Measurements from ENCODE around the gene GALK1.
"Not testable (repeated sequence)": the region's sequence is repeated elsewhere in the genome, so short reads cannot be mapped to it uniquely, and the experiment has no call there.

The GALK1 gene

DNA sequence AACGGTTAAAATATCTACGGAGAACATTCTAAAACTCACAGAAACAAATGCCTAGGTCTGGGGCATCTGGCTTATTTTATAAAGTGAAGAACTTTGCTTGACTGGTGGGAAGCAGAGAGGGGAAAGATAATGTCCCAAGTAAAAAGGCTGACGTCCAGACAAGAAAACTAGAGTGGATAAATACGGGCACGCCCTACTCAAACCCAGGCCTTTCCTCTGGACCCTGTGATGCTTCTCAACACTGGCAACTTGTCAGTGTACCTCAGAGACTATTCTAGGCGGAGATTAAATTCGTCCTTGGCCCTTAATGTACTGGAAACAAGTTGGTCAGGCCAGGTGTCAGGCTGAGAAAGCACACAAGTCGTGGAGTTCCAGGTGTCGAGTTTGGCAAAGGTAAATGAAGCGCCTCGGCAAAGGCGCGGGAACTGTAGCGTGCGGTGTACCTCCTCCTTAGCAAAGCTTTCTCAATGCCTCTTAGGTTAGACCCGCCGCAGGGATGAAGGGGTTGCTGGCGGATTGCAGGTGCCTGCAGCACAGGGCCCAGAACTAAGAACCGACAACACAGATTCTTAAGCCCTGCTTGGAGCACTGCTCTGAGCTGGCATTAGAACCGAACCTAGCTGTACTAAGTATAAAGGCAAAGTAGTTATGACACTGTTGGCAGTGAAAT lies 18.9 kb upstream of the GALK1 start:
- peak; percentile 15 for DNase-seq

GRCh38 chr17:75783069-75783783 lies 18.2 kb upstream of the GALK1 start:
- no peak for DNase-seq

DNA sequence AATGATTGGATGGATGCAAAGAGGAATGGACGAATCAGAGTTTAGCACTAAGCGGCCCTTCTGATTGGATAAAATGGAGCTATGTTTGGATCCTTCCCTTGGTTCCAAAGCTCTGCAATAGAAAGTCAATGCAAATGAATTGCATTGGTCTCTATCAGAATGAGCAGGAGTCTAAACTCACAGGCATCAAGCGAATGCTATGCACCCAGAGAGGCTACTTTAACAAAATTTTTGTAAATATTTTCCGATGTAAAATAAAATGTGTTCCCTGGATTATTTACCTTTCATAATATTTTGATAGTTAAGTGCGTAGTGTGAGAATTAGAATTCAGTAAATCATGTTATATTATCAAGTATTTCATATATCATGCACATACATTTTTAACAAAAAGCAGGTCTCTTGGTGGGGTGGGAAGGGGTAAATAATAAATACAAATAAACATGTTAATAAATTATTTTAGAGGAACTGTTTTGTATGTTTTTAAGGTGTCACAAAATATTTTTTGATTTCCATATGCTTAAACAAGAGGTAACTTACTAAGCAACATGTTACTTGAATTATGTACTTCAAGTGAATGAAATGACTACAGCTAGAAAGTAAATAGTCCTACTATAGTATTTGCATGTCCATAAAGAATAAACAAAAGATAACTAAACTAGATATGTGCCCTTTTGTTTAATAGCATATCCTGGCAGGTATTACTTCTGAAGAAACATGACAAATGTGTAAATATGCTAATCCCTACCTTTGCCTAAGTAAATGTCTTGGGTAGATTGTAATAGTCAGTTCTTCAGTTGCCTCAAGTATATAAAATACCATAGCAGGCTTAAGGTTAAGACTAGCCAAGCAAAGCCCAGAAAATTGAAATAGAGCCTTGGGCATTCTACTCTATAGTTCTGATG lies 15.2 kb upstream of the GALK1 start:
- no peak for DNase-seq

GRCh38 chr17:75779250-75779986 lies 14.4 kb upstream of the GALK1 start:
- DNase-seq, result peak; percentile 94

GRCh38 chr17:75778861-75779249 lies 13.9 kb upstream of the GALK1 start:
- DNase-seq, result no peak

DNA sequence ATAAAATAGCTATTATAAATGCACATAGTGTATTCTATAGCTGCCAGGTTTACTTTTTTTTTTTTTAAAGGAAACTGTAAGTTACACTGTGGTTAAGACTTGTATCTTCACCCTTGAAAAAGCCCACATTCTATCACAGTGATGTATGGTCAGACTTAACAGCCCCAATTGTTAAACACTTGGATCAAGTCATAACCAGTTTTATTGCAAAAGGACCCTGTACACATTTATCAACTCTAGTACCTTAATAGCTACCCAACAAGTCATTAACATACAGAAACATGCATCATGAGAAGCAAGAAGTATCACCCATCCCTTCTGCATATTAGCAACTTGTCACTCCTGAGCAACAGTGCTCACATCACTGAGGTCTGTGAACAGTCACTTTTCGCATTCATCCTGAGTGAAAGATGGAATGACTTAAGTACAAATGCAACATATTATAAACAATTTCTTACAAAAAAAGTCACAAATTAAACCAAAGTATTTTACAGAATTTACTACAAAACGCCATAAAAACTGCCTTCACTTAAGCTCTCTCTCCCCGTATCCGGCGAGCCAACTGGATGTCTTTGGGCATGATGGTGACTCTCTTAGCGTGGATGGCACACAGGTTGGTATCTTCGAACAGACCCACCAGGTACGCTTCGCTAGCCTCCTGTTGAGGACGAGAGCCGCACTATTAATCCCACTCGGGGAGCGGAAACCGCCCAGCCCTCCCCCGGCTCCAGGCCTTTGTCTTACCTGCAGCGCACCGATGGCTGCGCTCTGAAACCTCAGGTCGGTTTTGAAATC lies 13.3 kb upstream of the GALK1 start:
- DNase-seq, result not testable (repeated sequence)

GRCh38 chr17:75777296-75777922 lies 12.4 kb upstream of the GALK1 start:
- DNase-seq, result no peak

GRCh38 chr17:75776386-75777295 lies 11.6 kb upstream of the GALK1 start:
- DNase-seq, result no peak

- DNase-seq, result no peak
Measured at GRCh38 chr17:75774991-75775668, 10.1 kb upstream of the GALK1 start.

- DNase-seq, result no peak
Measured at GRCh38 chr17:75774471-75774990, 9.5 kb upstream of the GALK1 start.

DNA sequence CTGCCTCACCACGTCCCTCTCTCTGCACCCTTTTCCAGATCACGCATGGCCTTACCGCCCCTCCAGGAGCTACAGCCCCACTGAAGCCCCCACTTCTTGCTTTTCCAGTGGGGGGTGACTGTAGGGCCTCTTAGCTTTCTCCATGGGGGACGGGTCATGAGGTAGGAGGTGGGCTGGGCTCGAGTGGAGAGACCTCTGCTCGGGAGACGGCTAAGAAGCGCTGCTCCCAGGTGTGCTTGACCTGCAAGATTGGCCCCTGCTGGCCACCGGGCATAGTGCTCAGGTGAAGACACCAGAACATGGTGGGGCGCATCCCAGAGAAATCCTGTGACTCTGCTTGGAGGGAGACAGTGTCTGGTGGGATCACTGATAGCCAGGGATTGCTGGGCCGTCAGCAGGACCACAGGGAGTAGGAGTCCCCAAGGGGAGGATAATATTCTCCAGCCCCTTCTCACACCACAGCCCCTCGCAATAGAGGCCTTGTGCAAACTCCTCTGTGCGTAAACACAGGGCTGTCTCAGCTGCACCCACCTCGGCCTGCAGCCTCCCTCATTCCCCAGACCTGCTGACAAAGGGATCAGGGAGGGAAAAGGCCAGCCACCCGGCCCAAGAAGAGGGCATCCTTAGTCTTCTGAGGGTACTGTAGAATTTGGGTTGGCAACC lies 8.9 kb upstream of the GALK1 start:
- DNase-seq, result no peak

- DNase-seq, result no peak
Measured at GRCh38 chr17:75773121-75773807, 8.3 kb upstream of the GALK1 start.

GRCh38 chr17:75771334-75772281 lies 6.6 kb upstream of the GALK1 start:
- DNase-seq, result no peak

GRCh38 chr17:75769536-75769935 lies 4.5 kb upstream of the GALK1 start:
- no peak for DNase-seq

DNA sequence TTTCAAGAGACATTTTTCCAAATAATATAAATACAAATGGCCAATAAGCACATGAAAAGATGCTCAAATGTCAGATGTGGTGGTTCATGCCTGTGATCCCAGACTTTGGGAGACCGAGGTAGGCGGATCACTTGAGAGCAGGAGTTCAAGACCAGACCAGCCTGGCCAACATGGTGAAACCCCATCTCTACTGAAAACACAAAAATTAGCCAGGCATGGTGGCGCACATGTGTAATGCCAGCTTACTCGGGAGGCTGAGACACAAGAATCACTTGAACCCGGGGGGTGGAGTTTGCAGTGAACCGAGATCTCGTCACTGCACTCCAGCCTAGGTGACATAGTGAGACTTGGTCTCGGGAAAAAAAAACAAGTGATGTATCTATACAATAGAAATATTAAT lies 2.9 kb upstream of the GALK1 start:
- DNase-seq, result no peak

- DNase-seq, result no peak
Measured at GRCh38 chr17:75765981-75766380, 989 bp upstream of the GALK1 start.

- no peak for DNase-seq
Measured at GRCh38 chr17:75764417-75764710, 628 bp downstream of the GALK1 start.
